HG02870 (cell line): ENCODE measurements around the gene SLC27A1.
A peak's percentile ranks its signal among the peaks of the same experiment; 100 is the strongest.

Experiments
- ATAC-seq: cut with Tn5 transposase; IDR thresholded peaks from one replicate; pipeline ENCODE4 v1.9.1; 2021; ENCODE audit warnings: mild to moderate bottlenecking, moderate library complexity; ENCODE audit not compliant: unreplicated experiment

SLC27A1 gene

GRCh38 chr19:17470068-17470841, at the start of gene SLC27A1:
SLC27A1 (plus strand) TSS chr19:17470524; CDS start chr19:17470541, 17 bp downstream.
- peak; percentile 76 for ATAC-seq

- no peak for ATAC-seq
These were observed 48.4 kb upstream of the SLC27A1 start for GRCh38 chr19:17421942-17422341.

GRCh38 chr19:17423429-17424208, 46.7 kb upstream of the SLC27A1 start:
- ATAC-seq, result no peak

- ATAC-seq, result no peak
These were observed 45.5 kb upstream of the SLC27A1 start for GRCh38 chr19:17424743-17425365.

GRCh38 chr19:17429641-17430113, 40.6 kb upstream of the SLC27A1 start:
- no peak for ATAC-seq

- ATAC-seq, result no peak
These were observed 38.9 kb upstream of the SLC27A1 start for GRCh38 chr19:17431417-17431816.

- no peak for ATAC-seq
These were observed 35.1 kb upstream of the SLC27A1 start for GRCh38 chr19:17435218-17435617.

GRCh38 chr19:17436094-17436873, 34.0 kb upstream of the SLC27A1 start:
- ATAC-seq, result no peak

GRCh38 chr19:17436874-17437267, 33.5 kb upstream of the SLC27A1 start:
- ATAC-seq, result no peak

- no peak for ATAC-seq
These were observed 28.9 kb upstream of the SLC27A1 start for GRCh38 chr19:17441241-17442021.

GRCh38 chr19:17445526-17446165, 24.7 kb upstream of the SLC27A1 start:
- no peak for ATAC-seq

- ATAC-seq, result no peak
These were observed 22.6 kb upstream of the SLC27A1 start for GRCh38 chr19:17447704-17448130.

GRCh38 chr19:17448131-17448967, 22.0 kb upstream of the SLC27A1 start, which contains the start of gene TMEM221:
TMEM221 (minus strand) TSS chr19:17448668; CDS start chr19:17448462, 206 bp downstream.
- no peak for ATAC-seq

GRCh38 chr19:17450264-17451075, 19.9 kb upstream of the SLC27A1 start:
- peak; percentile 55 for ATAC-seq

- ATAC-seq, result no peak
These were observed 18.5 kb upstream of the SLC27A1 start for GRCh38 chr19:17451820-17452219.

GRCh38 chr19:17454576-17455071, 15.7 kb upstream of the SLC27A1 start:
- ATAC-seq, result no peak
